Kidney (tissue), 14 donors: Measurements from ENCODE around the gene APLNR. TPM values are rescaled to one million over a fixed set of nuclear protein-coding genes. Genes with fewer than 3 reads are reported as not detected.

Experiments used
- DNase-seq, 5 donors: peaks; one replicate each; pipeline ENCODE4 v3.0.0-alpha.2; 2013 to 2020
- FAIRE-seq: peaks from 2 replicates; lab custom pipeline; 2012; peaks lifted over from hg19 to GRCh38; lab: Jason Lieb, UNC
- H3K27ac ChIP-seq, 2 donors: one replicate each; pipeline ENCODE4 v1.7.0; 2013; ENCODE audit warnings: low read depth in 2 of 2, low read length in 2 of 2, inconsistent platforms in 1 of 2
- H3K27me3 ChIP-seq: one replicate; pipeline ENCODE4 v1.7.1; 2013; ENCODE audit warnings: low read length, inconsistent platforms; ENCODE audit not compliant: control insufficient read depth, insufficient read depth
- H3K36me3 ChIP-seq, 3 donors: one replicate each; pipeline versions ENCODE4 v1.7.0 to v1.7.1; 2013; ENCODE audit warnings: low read length in 3 of 3, control low read depth in 1 of 3, inconsistent platforms in 1 of 3; ENCODE audit not compliant: insufficient read depth in 3 of 3, control insufficient read depth in 2 of 3
- H3K4me1 ChIP-seq, 3 donors: one replicate each; pipeline versions ENCODE4 v1.7.0 to v1.7.1; 2013; ENCODE audit warnings: low read length in 3 of 3, inconsistent platforms in 1 of 3, low read depth in 1 of 3; ENCODE audit not compliant: control insufficient read depth in 2 of 3, insufficient read depth in 2 of 3
- H3K4me3 ChIP-seq, 3 donors: one replicate each; pipeline versions ENCODE4 v1.7.0 to v1.8.1; 2013; ENCODE audit warnings: low read length in 3 of 3, control low read depth in 1 of 3, inconsistent platforms in 1 of 3
- H3K9ac ChIP-seq, 3 donors: one replicate each; pipeline versions ENCODE4 v1.7.0 to v1.7.1; 2013; ENCODE audit warnings: low read length in 3 of 3, control low read depth in 1 of 3, inconsistent platforms in 1 of 3
- H3K9me3 ChIP-seq, 3 donors: one replicate each; pipeline versions ENCODE4 v1.7.0 to v1.7.1; 2013; ENCODE audit warnings: low read length in 3 of 3, control low read depth in 1 of 3, inconsistent platforms in 1 of 3; ENCODE audit not compliant: control insufficient read depth in 2 of 3, insufficient read depth in 1 of 3
- CTCF ChIP-seq: IDR thresholded peaks from 3 replicates; pipeline ENCODE4 v1.5.1; 2012; ENCODE audit warnings: mild to moderate bottlenecking, moderate library complexity, borderline replicate concordance; ENCODE audit not compliant: insufficient read depth; ENCODE audit errors: extremely low read depth
- intact Hi-C: fragments of 100-400 bp; cut with DNase I; formaldehyde crosslinking; loops from one replicate; pipeline ENCODE4 v1.11.1; 2022
- polyA plus RNA-seq: library from polyadenylated mRNA; stranded (reverse); fragments of 350-450 nt; fragmentation: Illumina TruSeq; extraction: RNeasy Lipid Tissue Mini Kit (QIAGEN cat#74804); gene quantifications from one replicate; pipeline ENCODE4 v1.2.3, GENCODE V29; 2014; ENCODE audit warnings: low read depth, low replicate concordance; ENCODE audit not compliant: insufficient read depth
- total RNA-seq: library from RNA; stranded (reverse); fragmentation: NEBNext Ultra II Directional; extraction: Animal tissue kit (Norgen Biotek cat#: 25700); gene quantifications from one replicate; pipeline ENCODE4 v1.2.1, GENCODE V29; 2021
- donor health status: control.
- donor health status: control.
- donor health status: control.
- donor health status: control.
- donor health status: control.
- donor health status: DM: yes; HTN: yes; CAD: no.
- donor health status: Normal renal cell carcinoma (clear cell type).

APLNR gene
- total and polyA plus RNA-seq, 2 donors from 2014 or later = 5.3 to 16.6 TPM

GRCh38 chr11:57230791-57231538 lies 6.1 kb downstream of the APLNR start:
- Histone ChIP-seq H3K9ac (no peak overlapping the region), H3K27ac (no peak overlapping the region), H3K9me3 (no peaks in the 10 kb centered on the region), H3K36me3 (no peaks in the 10 kb centered on the region), H3K4me1 (no peaks in the 10 kb centered on the region), H3K27me3 (peaks cover 2% of the 10 kb centered on the region), H3K4me3 (no peak overlapping the region)
- FAIRE-seq (no peak), DNase-seq (no peak)
- no peak for TF ChIP-seq CTCF
- intact Hi-C loops = no loop called here

GRCh38 chr11:57230316-57230715 lies 6.7 kb downstream of the APLNR start:
- H3K36me3 ChIP-seq = no peaks in the 10 kb centered on the region
- no peak for FAIRE-seq
- no peak for TF ChIP-seq CTCF
- no peak overlapping the region for H3K4me3 ChIP-seq
- no peaks in the 10 kb centered on the region for H3K9me3 ChIP-seq
- H3K4me1 ChIP-seq = no peaks in the 10 kb centered on the region
- peaks cover 2% of the 10 kb centered on the region for H3K27me3 ChIP-seq
- no peak for DNase-seq
- H3K9ac ChIP-seq = no peak overlapping the region
- H3K27ac ChIP-seq = no peak overlapping the region
- intact Hi-C loops = no loop called here

- H3K4me3 ChIP-seq = no peak overlapping the region
- H3K27me3 ChIP-seq = peaks cover 2% of the 10 kb centered on the region
- intact Hi-C loops = no loop called here
- H3K9me3 ChIP-seq = no peaks in the 10 kb centered on the region
- H3K9ac ChIP-seq = no peak overlapping the region
- no peak for TF ChIP-seq CTCF
- H3K4me1 ChIP-seq = no peaks in the 10 kb centered on the region
- FAIRE-seq (no peak), DNase-seq (no peak)
- H3K36me3 ChIP-seq = no peaks in the 10 kb centered on the region
- H3K27ac ChIP-seq = no peak overlapping the region
Measured at GRCh38 chr11:57228600-57228999, 8.4 kb downstream of the APLNR start.

GRCh38 chr11:57224537-57224936 lies 12.5 kb downstream of the APLNR start:
- intact Hi-C loops = no loop called here
- no peak for FAIRE-seq
- H3K36me3 ChIP-seq = no peaks in the 10 kb centered on the region

More at GRCh38 chr11:57224537-57224936, 12.5 kb downstream of the APLNR start:
- no peak overlapping the region for H3K27ac ChIP-seq
- no peak overlapping the region for H3K4me3 ChIP-seq
- no peak overlapping the region for H3K9ac ChIP-seq
- H3K4me1 ChIP-seq = no peaks in the 10 kb centered on the region
- no peak for DNase-seq
- TF ChIP-seq CTCF = no peak
- no peaks in the 10 kb centered on the region for H3K9me3 ChIP-seq
- no peaks in the 10 kb centered on the region for H3K27me3 ChIP-seq
